Superior temporal gyrus (tissue), 1 donor: ENCODE results near the gene IQCF5.
"Not testable (repeated sequence)": the region's sequence is repeated elsewhere in the genome, so short reads cannot be mapped to it uniquely, and the experiment has no call there.

ENCODE experiments used
- DNase-seq: peaks from one replicate; pipeline ENCODE4 v3.0.0-alpha.2; 2016; ENCODE audit errors: extremely low spot score

IQCF5 gene

DNA sequence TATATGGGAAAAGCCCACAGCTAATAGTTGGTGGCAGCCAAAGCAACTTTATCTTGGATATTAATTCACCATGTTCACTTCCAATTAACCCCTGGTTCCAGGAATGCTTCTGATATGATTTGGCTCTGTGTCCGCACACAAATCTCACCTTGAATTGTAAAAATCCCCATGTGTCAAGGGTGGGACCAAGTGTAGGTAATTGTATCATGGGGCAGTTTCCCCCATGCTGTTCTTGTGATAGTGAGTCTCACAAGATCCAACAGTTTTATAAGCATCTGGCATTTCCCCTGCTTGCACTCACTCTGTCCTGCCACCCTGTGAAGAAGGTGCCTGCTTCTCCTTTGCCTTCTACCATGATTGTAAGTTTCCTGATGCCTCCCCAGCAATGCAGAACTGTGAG, 6.5 kb downstream of the IQCF5 start:
- DNase-seq: not testable (repeated sequence)

DNA sequence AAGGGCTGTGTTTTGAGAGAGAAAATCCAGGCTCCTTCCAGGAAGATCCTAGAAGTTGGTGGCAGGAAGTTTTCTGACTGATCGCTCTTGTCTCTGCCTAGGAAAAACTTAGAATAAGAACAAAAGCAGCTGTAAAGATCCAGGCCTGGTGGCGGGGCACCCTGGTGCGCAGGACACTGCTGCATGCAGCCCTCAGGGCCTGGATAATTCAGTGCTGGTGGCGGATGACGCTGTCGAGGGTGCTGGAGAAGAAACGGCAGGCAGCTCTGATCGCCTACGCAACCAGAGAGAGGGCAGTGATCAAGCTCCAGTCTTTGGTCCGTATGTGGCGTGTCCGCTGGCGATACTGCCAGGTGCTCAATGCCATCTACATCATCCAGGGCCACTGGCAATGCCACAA, 12.5 kb downstream of the IQCF5 start:
- DNase-seq: no peak

- DNase-seq: no peak
These were observed 14.4 kb downstream of the IQCF5 start, which contains the start of gene IQCF2 for GRCh38 chr3:51860703-51861665. IQCF2 (plus strand) TSS chr3:51861615; CDS start chr3:51861667, 52 bp downstream.

DNA sequence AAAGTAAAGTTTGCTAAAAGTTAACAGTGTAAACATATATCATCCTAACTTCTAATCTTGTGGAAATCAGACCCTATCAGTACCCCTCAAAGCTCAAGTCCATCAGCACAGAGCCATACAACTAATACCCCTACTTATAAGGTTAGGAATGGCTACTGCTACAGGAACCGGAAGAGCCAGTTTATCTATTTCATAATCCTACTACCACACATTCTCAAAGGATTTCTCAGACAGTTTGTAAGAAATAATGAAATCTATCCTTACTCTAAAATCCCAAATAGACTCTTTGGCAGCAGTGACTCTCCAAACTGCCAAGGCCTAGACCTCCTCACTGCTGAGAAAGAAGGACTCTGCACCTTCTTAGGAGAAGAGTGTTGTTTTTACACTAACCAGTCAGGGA, 20.0 kb downstream of the IQCF5 start:
- DNase-seq: not testable (repeated sequence)

- no peak for DNase-seq
These were observed 30.3 kb downstream of the IQCF5 start for GRCh38 chr3:51845129-51845528.

DNA sequence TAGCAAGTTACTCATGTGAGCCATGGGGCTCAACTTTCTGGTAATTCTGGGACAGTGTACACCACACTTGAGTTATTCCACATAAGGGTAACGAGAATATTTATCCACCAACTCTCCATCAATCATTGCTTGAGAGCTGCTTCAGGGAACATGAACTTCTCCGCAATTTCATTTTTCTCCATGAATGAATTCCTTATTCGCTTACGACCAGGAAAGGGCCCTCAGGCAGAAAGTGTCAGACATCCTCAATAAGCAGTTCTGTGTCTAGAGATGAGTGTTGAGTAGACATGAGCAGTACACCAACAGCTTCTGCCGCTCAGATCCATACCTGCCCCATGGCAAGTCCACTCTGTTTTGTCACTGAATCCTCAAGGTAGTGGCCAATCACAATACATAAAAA, 38.8 kb downstream of the IQCF5 start:
- DNase-seq: no peak

GRCh38 chr3:51830836-51831385, 44.5 kb downstream of the IQCF5 start:
- DNase-seq: no peak

GRCh38 chr3:51830345-51830744, 45.1 kb downstream of the IQCF5 start:
- no peak for DNase-seq

- no peak for DNase-seq
These were observed 47.1 kb downstream of the IQCF5 start for GRCh38 chr3:51828297-51828696.
